ENCODE data around the gene USP32.

- no peak for TF ChIP-seq CTCF (IDR thresholded peaks at IDR 0.05)
- TF ChIP-seq POLR2A (IDR thresholded peaks at IDR 0.05), result no peak
Measured at GRCh38 chr17:60159479-60159866, 232.5 kb downstream of the USP32 start.
